Thymus (tissue), 11 donors: ENCODE data around the gene FTCD. TPM values are rescaled to one million over a fixed set of nuclear protein-coding genes. Genes with fewer than 3 reads are reported as not detected.

ENCODE experiments used
- DNase-seq, 9 donors: peaks; one replicate each; pipeline ENCODE4 v3.0.0-alpha.2; 2013; ENCODE audit warnings: low spot score in 9 of 9, low read depth in 6 of 9, missing footprints in 1 of 9
- H3K27ac ChIP-seq, 2 donors: one replicate each; pipeline ENCODE4 v1.5.1; 2013; ENCODE audit warnings: control low read depth in 1 of 2, low read depth in 1 of 2, low read length in 1 of 2, mild to moderate bottlenecking in 1 of 2, moderate library complexity in 1 of 2
- H3K27me3 ChIP-seq, 2 donors: one replicate each; pipeline ENCODE4 v1.5.1; 2013; ENCODE audit warnings: low read length in 1 of 2; ENCODE audit not compliant: control insufficient read depth in 2 of 2, insufficient read depth in 1 of 2
- H3K36me3 ChIP-seq, 2 donors: one replicate each; pipeline ENCODE4 v1.5.1; 2013; ENCODE audit warnings: low read length in 1 of 2, mild to moderate bottlenecking in 1 of 2, moderate library complexity in 1 of 2; ENCODE audit not compliant: control insufficient read depth in 2 of 2, insufficient read depth in 2 of 2
- H3K4me1 ChIP-seq, 2 donors: one replicate each; pipeline ENCODE4 v1.5.1; 2013; ENCODE audit warnings: low read length in 2 of 2; ENCODE audit not compliant: control insufficient read depth in 2 of 2, insufficient read depth in 2 of 2
- H3K4me3 ChIP-seq, 2 donors: one replicate each; pipeline ENCODE4 v1.5.1; 2013; ENCODE audit warnings: low read length in 2 of 2, control low read depth in 1 of 2, mild to moderate bottlenecking in 1 of 2
- H3K9me3 ChIP-seq, 2 donors: one replicate each; pipeline ENCODE4 v1.5.1; 2013; ENCODE audit warnings: low read length in 1 of 2, mild to moderate bottlenecking in 1 of 2; ENCODE audit not compliant: control insufficient read depth in 2 of 2, insufficient read depth in 1 of 2
- WGBS: extraction: QIAGEN DNeasy Blood & Tissue Kit; methylation state at CpG from one replicate; pipeline ENCODE4 v1.1.7; 2013; 5-methylcytosine and 5-hydroxymethylcytosine counted together
- polyA plus RNA-seq: library from polyadenylated mRNA; stranded (reverse); fragments of 200-250 nt; gene quantifications from one replicate; pipeline ENCODE4 v1.2.3, GENCODE V29; 2013
- total RNA-seq: library from RNA; stranded (reverse); fragments of 120-200 nt; gene quantifications from one replicate; pipeline ENCODE4 v1.2.4, GENCODE V29; 2013
- donor health status: healthy.

The FTCD gene
- total and polyA plus RNA-seq, 2 donors, result 0.09 to 1.6 TPM

GRCh38 chr21:46099476-46099875 is 55.9 kb downstream of the FTCD start:
- H3K27me3 ChIP-seq, result peaks cover 36 to 55% of the 10 kb centered on the region in 2 donors
- peaks cover 0 to 3% of the 10 kb centered on the region in 2 donors for H3K9me3 ChIP-seq
- no peaks in the 10 kb centered on the region for H3K36me3 ChIP-seq
- H3K27ac ChIP-seq, result no peak overlapping the region
- peak overlapping the region in 1 of 2 donors; percentile 18 for H3K4me3 ChIP-seq
- WGBS, result 61% methylated on average over 18 of the region's 18 CpGs
- DNase-seq, result no peak
- H3K4me1 ChIP-seq, result peaks cover 0 to 2% of the 10 kb centered on the region in 2 donors

GRCh38 chr21:46098303-46099141 is 56.9 kb downstream of the FTCD start:
- Histone ChIP-seq H3K27me3 (peaks cover 36 to 55% of the 10 kb centered on the region in 2 donors), H3K9me3 (peaks cover 0 to 3% of the 10 kb centered on the region in 2 donors), H3K4me3 (peak overlapping the region; percentile 26 to 55), H3K36me3 (no peaks in the 10 kb centered on the region), H3K4me1 (peaks cover 0 to 2% of the 10 kb centered on the region in 2 donors), H3K27ac (peak overlapping the region in 1 of 2 donors; percentile 46)
- 4% methylated on average over 94 of the region's 94 CpGs for WGBS
- no peak for DNase-seq

- no peaks in the 10 kb centered on the region for H3K36me3 ChIP-seq
- 10% methylated on average over 83 of the region's 83 CpGs for WGBS
- H3K9me3 ChIP-seq, result peaks cover 0 to 3% of the 10 kb centered on the region in 2 donors
- H3K27ac ChIP-seq, result peak within 1 kb of the TSS in 1 of 2 donors; percentile 46
- DNase-seq, result peak in 6 of 9 donors; percentile 5 to 50 (median 24)
- H3K4me3 ChIP-seq, result peak within 1 kb of the TSS; percentile 26 to 55
- peaks cover 0 to 2% of the 10 kb centered on the region in 2 donors for H3K4me1 ChIP-seq
- H3K27me3 ChIP-seq, result peaks cover 36 to 55% of the 10 kb centered on the region in 2 donors
Measured at GRCh38 chr21:46097336-46098293, 57.8 kb downstream of the FTCD start, which contains the start of gene COL6A2. COL6A2 (plus strand) TSS chr21:46098112.

GRCh38 chr21:46096596-46097335 is 58.6 kb downstream of the FTCD start:
- Histone ChIP-seq H3K27me3 (peaks cover 36 to 55% of the 10 kb centered on the region in 2 donors), H3K9me3 (peaks cover 0 to 3% of the 10 kb centered on the region in 2 donors), H3K36me3 (no peaks in the 10 kb centered on the region), H3K27ac (no peak overlapping the region), H3K4me3 (no peak overlapping the region), H3K4me1 (peaks cover 0 to 2% of the 10 kb centered on the region in 2 donors)
- WGBS, result 96% methylated on average over 16 of the region's 16 CpGs
- DNase-seq, result no peak

GRCh38 chr21:46095814-46096595 is 59.4 kb downstream of the FTCD start:
- Histone ChIP-seq H3K4me1 (peaks cover 0 to 2% of the 10 kb centered on the region in 2 donors), H3K27me3 (peaks cover 33 to 54% of the 10 kb centered on the region in 2 donors), H3K36me3 (no peaks in the 10 kb centered on the region), H3K4me3 (no peak overlapping the region), H3K9me3 (peaks cover 1 to 3% of the 10 kb centered on the region in 2 donors), H3K27ac (no peak overlapping the region)
- no peak for DNase-seq
- WGBS, result 96% methylated on average over 12 of the region's 12 CpGs

- WGBS, result 84% methylated on average over 16 of the region's 16 CpGs
- no peak overlapping the region for H3K27ac ChIP-seq
Measured at GRCh38 chr21:46095083-46095719, 60.2 kb downstream of the FTCD start.

GRCh38 chr21:46094401-46095082 is 60.8 kb downstream of the FTCD start:
- no peak overlapping the region for H3K27ac ChIP-seq
- no peak overlapping the region for H3K4me3 ChIP-seq
- no peaks in the 10 kb centered on the region for H3K36me3 ChIP-seq
- H3K4me1 ChIP-seq, result peaks cover 0 to 2% of the 10 kb centered on the region in 2 donors
- peaks cover 1 to 2% of the 10 kb centered on the region in 2 donors for H3K9me3 ChIP-seq
- 90% methylated on average over 14 of the region's 14 CpGs for WGBS
- DNase-seq, result no peak
- peaks cover 26 to 39% of the 10 kb centered on the region in 2 donors for H3K27me3 ChIP-seq

More at GRCh38 chr21:46095083-46095719, 60.2 kb downstream of the FTCD start:
- H3K4me3 ChIP-seq, result no peak overlapping the region
- H3K36me3 ChIP-seq, result no peaks in the 10 kb centered on the region
- peaks cover 0 to 2% of the 10 kb centered on the region in 2 donors for H3K4me1 ChIP-seq
- H3K27me3 ChIP-seq, result peaks cover 28 to 46% of the 10 kb centered on the region in 2 donors
- H3K9me3 ChIP-seq, result peaks cover 1 to 3% of the 10 kb centered on the region in 2 donors
- no peak for DNase-seq
